HepG2 (cell line): Measurements from ENCODE around the gene CBFA2T2. TPM values are rescaled to one million over a fixed set of nuclear protein-coding genes. Genes with fewer than 3 reads are reported as not detected.

Source experiments
- CSRNP1 ChIP-seq: sonication (generic); formaldehyde crosslinking; IDR thresholded peaks from 2 replicates; pipeline ENCODE4 v1.8.1; 2023; ENCODE audit warnings: mild to moderate bottlenecking, missing genetic modification reagents
- DBP ChIP-seq: sonication (generic); formaldehyde crosslinking; IDR thresholded peaks from 2 replicates; pipeline ENCODE4 v1.4.0; 2020; ENCODE audit warnings: missing genetic modification reagents; ENCODE audit errors: not compliant biosample characterization
- E2F1 ChIP-seq: sonication (generic); formaldehyde crosslinking; IDR thresholded peaks from 2 replicates; pipeline ENCODE4 v1.5.0; 2020; ENCODE audit warnings: missing genetic modification reagents
- GFI1 ChIP-seq: sonication (generic); formaldehyde crosslinking; IDR thresholded peaks from 2 replicates; pipeline ENCODE4 v1.5.0; 2020; ENCODE audit warnings: missing genetic modification reagents, mild to moderate bottlenecking, borderline replicate concordance
- HNF1A ChIP-seq, 2 experiments: sonication (generic) in 1 of 2; formaldehyde crosslinking in 1 of 2; IDR thresholded peaks; 2 replicates each; pipeline versions ENCODE4 v1.4.0 to v1.6.1; 2016 to 2020; ENCODE audit warnings: borderline replicate concordance in 1 of 2, low read depth in 1 of 2, mild to moderate bottlenecking in 1 of 2, missing genetic modification reagents in 1 of 2
- MLXIP ChIP-seq: sonication (generic); formaldehyde crosslinking; IDR thresholded peaks from 2 replicates; pipeline ENCODE4 v1.9.0; 2021; ENCODE audit warnings: missing genetic modification reagents, borderline replicate concordance
- NCOA5 ChIP-seq: sonication (generic); formaldehyde crosslinking; IDR thresholded peaks from 2 replicates; pipeline ENCODE4 v1.4.0; 2020; ENCODE audit warnings: missing genetic modification reagents
- NFE2L2 ChIP-seq: fragments of 150-350 bp; IDR thresholded peaks from 2 replicates; pipeline ENCODE4 v1.6.1; 2014; ENCODE audit warnings: low read length
- RBM22 ChIP-seq: fragments of 200-400 bp; formaldehyde crosslinking; optimal IDR thresholded peaks from 2 replicates; pipeline ENCODE3; 2017; ENCODE audit warnings: mild to moderate bottlenecking, low read length, moderate library complexity
- ZBTB20 ChIP-seq: sonication (generic); formaldehyde crosslinking; IDR thresholded peaks from 2 replicates; pipeline ENCODE4 v1.8.1; 2023; ENCODE audit warnings: missing genetic modification reagents, low read depth, mild to moderate bottlenecking, borderline replicate concordance
- ZFP91 ChIP-seq: sonication (generic); formaldehyde crosslinking; IDR thresholded peaks from 2 replicates; pipeline ENCODE4 v1.9.0; 2022; ENCODE audit warnings: missing genetic modification reagents, mild to moderate bottlenecking, borderline replicate concordance
- ZNF501 ChIP-seq: sonication (generic); formaldehyde crosslinking; IDR thresholded peaks from 2 replicates; pipeline ENCODE4 v1.5.1; 2020; ENCODE audit warnings: mild to moderate bottlenecking, moderate library complexity, missing genetic modification reagents
- ZNF747 ChIP-seq: sonication (generic); formaldehyde crosslinking; IDR thresholded peaks from 2 replicates; pipeline ENCODE4 v1.8.1; 2023; ENCODE audit warnings: missing genetic modification reagents, mild to moderate bottlenecking, borderline replicate concordance
- ZNF775 ChIP-seq: sonication (generic); formaldehyde crosslinking; IDR thresholded peaks from 2 replicates; pipeline ENCODE4 v1.4.0; 2020; ENCODE audit warnings: missing genetic modification reagents, mild to moderate bottlenecking, moderate library complexity, borderline replicate concordance
- polyA plus RNA-seq, 8 experiments: library from polyadenylated mRNA; depleted of rRNA in 3 of 8; stranded (reverse) in 7 of 8; unstranded in 1 of 8; fragments of >200 nt; fragmentation: Illumina TruSeq in 4 of 8; extraction: Trizol in 4 of 8; gene quantifications; 2 replicates each; pipeline versions ENCODE4 v1.2.1 to v1.2.3, GENCODE V29; 2011 to 2016; ENCODE audit warnings: low read depth in 4 of 8, missing spikeins in 1 of 8, mixed read lengths in 1 of 8; ENCODE audit not compliant: insufficient read depth in 1 of 8
- total RNA-seq, 5 experiments: library from RNA; depleted of rRNA; stranded (reverse); fragments of >200 nt; fragmentation: Illumina TruSeq; extraction: Trizol; gene quantifications; 2 replicates each; pipeline ENCODE4 v1.2.3, GENCODE V29; 2016; ENCODE audit warnings: low read depth in 1 of 5

The CBFA2T2 gene
- total and polyA plus RNA-seq, 2 of the 13 experiments (the other 11 are each of a cell fraction or from before 2014, with no cell fraction given), result 6.3 to 21.2 TPM

GRCh38 chr20:33653900-33654596 lies 164.2 kb downstream of the CBFA2T2 start (continued):
- TF ChIP-seq HNF1A (IDR thresholded peaks at IDR 0.05; ENCODE audit: low read depth) (no peak), HNF1A (CRISPR knock-in tag; IDR thresholded peaks at IDR 0.05; ENCODE audit: borderline replicate concordance) (0 out of 2 replicates have a peak, but pooled peaks have one; percentile 24), ZNF747 (CRISPR knock-in tag) (no peak), ZBTB20 (CRISPR knock-in tag) (no peak), E2F1 (CRISPR knock-in tag) (no peak), NCOA5 (CRISPR knock-in tag) (0 out of 2 replicates have a peak, but pooled peaks have one; percentile 2), ZNF775 (no peak), CSRNP1 (CRISPR knock-in tag) (peak; percentile 86), MLXIP (CRISPR knock-in tag) (0 out of 2 replicates have a peak, but pooled peaks have one; percentile 21), ZNF501 (CRISPR knock-in tag) (peak; percentile 11; the same call in 1 of the 2 replicates), ZFP91 (CRISPR knock-in tag) (0 out of 2 replicates have a peak, but pooled peaks have one; percentile 12), GFI1 (CRISPR knock-in tag) (no peak), DBP (CRISPR knock-in tag) (peak; percentile 48), NFE2L2 (no peak), RBM22 (peak; percentile 85)
